ENCODE data around the gene CFAP61. TPM values are rescaled to one million over a fixed set of nuclear protein-coding genes. Genes with fewer than 3 reads are reported as not detected.

The CFAP61 gene
- total and polyA plus RNA-seq, 9 of the 15 experiments (the other 6 are each of a cell fraction or from before 2014, with no cell fraction given), result 0.11 TPM; not detected in 8

GRCh38 chr20:20375862-20376261, 323.5 kb downstream of the CFAP61 start:
- ATAC-seq (no peak), DNase-seq (ENCODE audit: extremely low read depth in 1 of 4, low spot score in 3 of 4) (no peak), FAIRE-seq (no peak)
- Histone ChIP-seq H3K27me3 (ENCODE audit: control insufficient read depth in 2 of 2, insufficient read depth in 2 of 2, low read length in 2 of 2) (peaks cover 0 to 9% of the 10 kb centered on the region in 2 experiments; a peak in 1 of 5 replicates), H3K9me3 (replicated peaks; ENCODE audit: control insufficient read depth, insufficient read depth, low read depth, low read length) (no peaks in the 10 kb centered on the region; the same call in 1 of the 2 replicates), H3K79me2 (ENCODE audit: control insufficient read depth, insufficient read depth, low read length) (no peaks in the 10 kb centered on the region), H3K4me1 (replicated peaks in 1 of 2; ENCODE audit: control insufficient read depth in 2 of 2, insufficient read depth in 2 of 2, low read length in 2 of 2) (no peaks in the 10 kb centered on the region), H3K36me3 (ENCODE audit: control insufficient read depth, insufficient read depth, low read length) (no peaks in the 10 kb centered on the region), H3K4me3 (no peak overlapping the region), H4K20me1 (replicated peaks; ENCODE audit: control insufficient read depth, insufficient read depth, low read length) (no peaks in the 10 kb centered on the region), H3K4me2 (ENCODE audit: insufficient read depth, low read length) (no peak overlapping the region), H3K9ac (ENCODE audit: insufficient read depth in 1 of 2, low read depth in 2 of 2, low read length in 2 of 2) (no peak overlapping the region), H3K27ac (ENCODE audit: extremely low read depth, low read depth, low read length) (no peak overlapping the region), H3K9me1 (ENCODE audit: control insufficient read depth, insufficient read depth, low read length) (no peaks in the 10 kb centered on the region), H2AFZ (ENCODE audit: low read depth, low read length) (no peak overlapping the region)
- CTCF ChIA-PET (ENCODE audit: low intra/inter-chr PET ratio), result no interaction called here
- POLR2A ChIA-PET, result no interaction called here
- no peak for TF ChIP-seq JUND (IDR thresholded peaks at IDR 0.05; ENCODE audit: borderline replicate concordance, low read depth, low read length)
- no peak for TF ChIP-seq JUND (tag; IDR thresholded peaks at IDR 0.05; ENCODE audit: borderline replicate concordance, low read depth, low read length)
- TF ChIP-seq LARP7 (IDR thresholded peaks at IDR 0.05), result no peak
- no peak for TF ChIP-seq ZNF830 (CRISPR knock-in tag; IDR thresholded peaks at IDR 0.05)
- no peak for TF ChIP-seq ZNF695 (CRISPR knock-in tag; IDR thresholded peaks at IDR 0.05)
- TF ChIP-seq TAF9B (IDR thresholded peaks at IDR 0.05; ENCODE audit: partially characterized antibody), result no peak
- no peak for TF ChIP-seq ZBTB1 (CRISPR knock-in tag; IDR thresholded peaks at IDR 0.05; ENCODE audit: borderline replicate concordance, low read depth)
- no peak for TF ChIP-seq MXI1 (IDR thresholded peaks at IDR 0.05; ENCODE audit: low read depth, low read length)
- BruUV-seq (replicated peaks), result no TSS peak
- in situ Hi-C loops (cut with MboI) (no loop called here), intact Hi-C loops (cut with micrococcal nuclease) (no loop called here)
- 0% methylated on average over 6 of the region's 8 CpGs for WGBS (ENCODE audit: insufficient coverage, low coverage, missing lambda C conversion rate)

GRCh38 chr20:20386192-20386591, 333.9 kb downstream of the CFAP61 start:
- ATAC-seq, result no peak
- H3K4me1 ChIP-seq (replicated peaks in 1 of 2; ENCODE audit: control insufficient read depth in 2 of 2, insufficient read depth in 2 of 2, low read length in 2 of 2), result no peaks in the 10 kb centered on the region
- POLR2A ChIA-PET, result no interaction called here
- H3K9me1 ChIP-seq (ENCODE audit: control insufficient read depth, insufficient read depth, low read length), result no peaks in the 10 kb centered on the region
- TF ChIP-seq KLF16 (IDR thresholded peaks at IDR 0.05) (no peak), HMG20B (CRISPR knock-in tag; IDR thresholded peaks at IDR 0.05) (no peak)
- no peak overlapping the region for H3K27ac ChIP-seq (ENCODE audit: extremely low read depth, low read depth, low read length)
- no peak overlapping the region for H3K9ac ChIP-seq (ENCODE audit: insufficient read depth in 1 of 2, low read depth in 2 of 2, low read length in 2 of 2)
- H3K79me2 ChIP-seq (ENCODE audit: control insufficient read depth, insufficient read depth, low read length), result no peaks in the 10 kb centered on the region
- H3K4me3 ChIP-seq, result no peak overlapping the region
- no peaks in the 10 kb centered on the region for H3K36me3 ChIP-seq (ENCODE audit: control insufficient read depth, insufficient read depth, low read length)
- DNase-seq (ENCODE audit: extremely low read depth in 1 of 4, low spot score in 3 of 4), result no peak
- FAIRE-seq, result no peak
- peaks cover 3 to 13% of the 10 kb centered on the region in 2 experiments; a peak in 4 of 5 replicates for H3K27me3 ChIP-seq (ENCODE audit: control insufficient read depth in 2 of 2, insufficient read depth in 2 of 2, low read length in 2 of 2)
- H4K20me1 ChIP-seq (replicated peaks; ENCODE audit: control insufficient read depth, insufficient read depth, low read length), result no peaks in the 10 kb centered on the region
- no TSS peak for BruUV-seq (replicated peaks)
- intact Hi-C loops (cut with micrococcal nuclease) (no loop called here), in situ Hi-C loops (cut with MboI) (no loop called here)
- no peak overlapping the region for H3K4me2 ChIP-seq (ENCODE audit: insufficient read depth, low read length)
- H2AFZ ChIP-seq (ENCODE audit: low read depth, low read length), result no peak overlapping the region
- WGBS (ENCODE audit: insufficient coverage, low coverage, missing lambda C conversion rate), result under 1% methylated on average over 9 of the region's 9 CpGs
- no peaks in the 10 kb centered on the region for H3K9me3 ChIP-seq (replicated peaks; ENCODE audit: control insufficient read depth, insufficient read depth, low read depth, low read length)
- CTCF ChIA-PET (ENCODE audit: low intra/inter-chr PET ratio), result no interaction called here
